HCT116 (cell line): ENCODE measurements around the gene MIS18A.

ENCODE experiments used
- CBX3 ChIP-seq: IDR thresholded peaks from 2 replicates; pipeline ENCODE4 v1.6.1; 2012; ENCODE audit warnings: low read depth
- CEBPB ChIP-seq: IDR thresholded peaks from 2 replicates; pipeline ENCODE4 v1.6.1; 2012; ENCODE audit warnings: low read depth
- CTCF ChIP-seq, 3 experiments: fragments of 200-600 bp in 1 of 3; sonication (generic) in 1 of 3; IDR thresholded peaks in 2 of 3; conservative IDR thresholded peaks in 1 of 3; 2 replicates each; pipeline ENCODE4 v1.5.1; 2012 to 2017; ENCODE audit warnings: low read depth in 2 of 3, low read length in 2 of 3, antibody characterized with exemption in 1 of 3, borderline replicate concordance in 1 of 3, control low read depth in 1 of 3, mild to moderate bottlenecking in 1 of 3, mixed read lengths in 1 of 3, mixed run types in 1 of 3, moderate library complexity in 1 of 3; ENCODE audit not compliant: insufficient read depth in 1 of 3
- POLR2A ChIP-seq: IDR thresholded peaks from 2 replicates; pipeline ENCODE4 v1.7.0; 2011; ENCODE audit warnings: borderline replicate concordance; ENCODE audit not compliant: insufficient read depth, insufficient read length; ENCODE audit errors: extremely low read depth
- RAD21 ChIP-seq: IDR thresholded peaks from 2 replicates; pipeline ENCODE4 v1.6.1; 2012; ENCODE audit warnings: low read depth, mild to moderate bottlenecking

- no peak for TF ChIP-seq CTCF (IDR thresholded peaks at IDR 0.05 in 2 of 3, conservative IDR thresholded peaks at IDR 0.05 in 1 of 3; ENCODE audit: borderline replicate concordance in 1 of 3, insufficient read depth in 1 of 3, low read depth in 2 of 3, low read length in 2 of 3)
- no peak for TF ChIP-seq POLR2A
- TF ChIP-seq CEBPB: no peak
- no peak for TF ChIP-seq CBX3
- TF ChIP-seq RAD21: no peak
These were observed 22.6 kb downstream of the MIS18A start for GRCh38 chr21:32256251-32256650.
